Measurements from ENCODE around the gene SMIM38.

Gene SMIM38

GRCh38 chr11:69198891-69199582 lies 43.3 kb downstream of the SMIM38 start:
- ATAC-seq (ENCODE audit: low read depth): no peak
- Mint-ChIP-seq H3K27ac (no peak overlapping the region), H3K36me3 (peaks cover 6% of the 10 kb centered on the region), H3K9me3 (peaks cover 13% of the 10 kb centered on the region), H3K4me1 (peaks cover 10% of the 10 kb centered on the region), H3K27me3 (peaks cover 15% of the 10 kb centered on the region), H3K4me3 (no peak overlapping the region)
- no peak for DNase-seq (ENCODE audit: low spot score in 2 of 2)

DNA sequence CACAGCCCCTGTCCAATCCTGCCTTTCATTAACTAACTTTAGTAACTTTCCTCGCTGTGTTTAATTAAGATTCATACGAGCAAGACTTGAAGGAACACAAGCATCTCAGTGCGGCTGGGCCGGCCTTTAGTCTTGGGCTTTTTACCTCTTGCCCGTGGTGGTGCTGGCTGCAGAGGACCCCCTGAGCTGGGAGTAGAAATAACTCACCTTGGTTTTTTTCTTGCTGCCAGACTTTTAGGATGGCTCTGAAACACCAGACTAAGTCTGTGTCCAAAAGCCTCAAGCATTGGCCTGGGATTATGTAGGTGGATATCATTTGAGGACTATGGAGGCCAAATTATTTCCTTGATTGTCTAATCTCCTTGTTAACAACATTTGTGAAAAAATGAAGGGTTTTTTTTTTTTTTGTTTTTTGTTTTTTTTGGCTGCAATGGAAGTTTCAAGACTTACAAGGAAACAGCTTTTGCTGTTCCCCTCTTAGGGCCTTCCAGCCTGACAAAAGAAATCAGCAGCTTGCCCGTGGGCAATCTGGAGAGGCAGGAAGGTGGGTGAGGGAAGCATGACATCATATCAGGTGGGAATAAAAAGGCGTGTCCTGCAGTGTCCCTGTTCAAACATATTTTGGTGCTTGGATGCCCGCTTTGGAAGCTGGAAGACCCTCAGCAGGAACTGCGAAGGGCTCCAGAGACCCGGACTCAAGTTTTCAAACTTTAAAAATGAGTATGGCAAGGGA lies 44.0 kb downstream of the SMIM38 start:
- H3K27ac Mint-ChIP-seq: no peak overlapping the region
- no peak for ATAC-seq (ENCODE audit: low read depth)
- peaks cover 8% of the 10 kb centered on the region for H3K9me3 Mint-ChIP-seq
- H3K27me3 Mint-ChIP-seq: peaks cover 9% of the 10 kb centered on the region
- no peak overlapping the region for H3K4me3 Mint-ChIP-seq
- peaks cover 5% of the 10 kb centered on the region for H3K4me1 Mint-ChIP-seq
- peaks cover 2% of the 10 kb centered on the region for H3K36me3 Mint-ChIP-seq
- no peak for DNase-seq (ENCODE audit: low spot score in 2 of 2)

- no peak overlapping the region for H3K27ac Mint-ChIP-seq
- H3K9me3 Mint-ChIP-seq: peaks cover 5% of the 10 kb centered on the region
- no peak overlapping the region for H3K4me3 Mint-ChIP-seq
- ATAC-seq (ENCODE audit: low read depth): no peak
- peaks cover 4% of the 10 kb centered on the region for H3K4me1 Mint-ChIP-seq
- H3K27me3 Mint-ChIP-seq: peaks cover 6% of the 10 kb centered on the region
- no peaks in the 10 kb centered on the region for H3K36me3 Mint-ChIP-seq
- no peak for DNase-seq (ENCODE audit: low spot score in 2 of 2)
Measured at GRCh38 chr11:69200331-69201065, 44.8 kb downstream of the SMIM38 start.

GRCh38 chr11:69201066-69201365 lies 45.3 kb downstream of the SMIM38 start:
- Mint-ChIP-seq H3K4me3 (no peak overlapping the region), H3K27ac (no peak overlapping the region), H3K36me3 (no peaks in the 10 kb centered on the region), H3K9me3 (peaks cover 5% of the 10 kb centered on the region), H3K4me1 (peaks cover 4% of the 10 kb centered on the region), H3K27me3 (peaks cover 6% of the 10 kb centered on the region)
- DNase-seq (ENCODE audit: low spot score in 2 of 2) (no peak), ATAC-seq (ENCODE audit: low read depth) (no peak)

DNA sequence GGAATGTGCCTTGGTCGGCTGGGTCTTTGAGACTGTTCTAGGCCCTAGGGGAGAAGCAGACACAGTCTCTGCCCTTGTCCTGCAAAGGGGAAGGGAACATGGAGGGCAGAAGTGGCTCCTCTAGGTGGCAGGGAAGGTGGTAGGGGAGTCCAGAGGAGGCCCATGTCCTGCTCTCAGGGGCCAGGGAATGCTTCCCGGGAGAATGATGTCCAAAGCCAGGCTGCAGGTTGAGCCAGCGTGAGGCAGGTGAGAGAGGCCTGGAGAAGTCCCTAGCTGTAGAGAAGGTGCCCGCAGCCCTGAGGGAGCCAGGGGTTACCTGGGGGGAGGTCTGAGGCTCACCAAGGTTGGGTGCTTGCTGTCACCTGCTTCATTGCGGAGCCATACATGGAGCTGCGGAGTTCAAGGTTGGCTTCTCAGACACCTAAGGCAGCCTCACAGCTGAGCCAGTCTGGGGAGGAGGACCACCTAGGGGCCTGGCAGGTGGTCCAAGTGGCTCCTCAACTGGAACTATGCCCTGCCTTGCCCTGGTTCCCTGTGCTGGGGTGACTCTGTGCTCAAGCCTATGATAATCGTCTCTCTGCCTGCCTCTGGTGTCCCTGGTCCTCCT lies 46.1 kb downstream of the SMIM38 start:
- Mint-ChIP-seq H3K4me3 (no peak overlapping the region), H3K27me3 (peaks cover 6% of the 10 kb centered on the region), H3K36me3 (no peaks in the 10 kb centered on the region), H3K27ac (no peak overlapping the region), H3K9me3 (peaks cover 6% of the 10 kb centered on the region), H3K4me1 (peaks cover 4% of the 10 kb centered on the region)
- no peak for ATAC-seq (ENCODE audit: low read depth)
- no peak for DNase-seq (ENCODE audit: low spot score in 2 of 2)

DNA sequence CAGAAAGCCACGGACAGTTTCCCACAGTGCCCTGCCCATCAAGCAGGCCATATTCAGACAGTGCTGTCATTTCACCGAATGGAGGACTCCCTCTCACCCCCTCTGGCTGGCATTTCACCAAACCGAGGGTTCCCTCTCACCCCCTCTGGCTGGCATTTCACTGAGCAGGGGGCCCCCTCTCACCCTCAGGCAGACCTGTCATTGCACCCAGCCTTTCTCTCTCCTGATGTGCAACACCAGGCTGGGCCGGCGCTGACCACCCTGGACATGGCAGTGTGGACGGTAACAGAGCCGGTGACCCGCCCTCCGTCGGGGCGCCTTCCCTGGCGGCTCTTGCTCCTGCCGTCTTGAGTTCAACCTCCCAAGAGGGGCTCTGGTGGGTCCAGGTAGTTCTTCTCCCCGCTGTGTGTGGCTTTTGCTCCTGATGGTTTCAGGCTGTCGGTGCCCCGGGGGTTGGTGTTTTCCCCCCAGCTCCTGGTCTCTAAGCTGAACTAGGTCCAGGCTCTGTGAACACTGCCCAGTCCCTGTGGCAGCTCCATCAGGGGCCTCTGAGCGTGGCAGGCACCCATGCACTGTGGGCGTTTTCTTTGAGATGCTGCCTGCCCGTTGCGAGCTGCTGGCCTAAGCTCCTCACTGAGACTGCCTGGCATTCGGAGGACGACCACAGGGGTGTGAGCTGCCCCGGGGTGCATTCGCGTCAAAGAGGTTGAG lies 46.9 kb downstream of the SMIM38 start:
- no peaks in the 10 kb centered on the region for H3K36me3 Mint-ChIP-seq
- H3K4me1 Mint-ChIP-seq: peaks cover 4% of the 10 kb centered on the region
- no peak overlapping the region for H3K27ac Mint-ChIP-seq
- H3K9me3 Mint-ChIP-seq: peaks cover 8% of the 10 kb centered on the region
- no peak for DNase-seq (ENCODE audit: low spot score in 2 of 2)
- no peak for ATAC-seq (ENCODE audit: low read depth)
- H3K4me3 Mint-ChIP-seq: no peak overlapping the region
- peaks cover 6% of the 10 kb centered on the region for H3K27me3 Mint-ChIP-seq

GRCh38 chr11:69203381-69203780 lies 47.6 kb downstream of the SMIM38 start:
- peaks cover 6% of the 10 kb centered on the region for H3K27me3 Mint-ChIP-seq
- ATAC-seq (ENCODE audit: low read depth): no peak
- H3K4me1 Mint-ChIP-seq: peaks cover 4% of the 10 kb centered on the region
- peaks cover 3% of the 10 kb centered on the region for H3K36me3 Mint-ChIP-seq
- H3K9me3 Mint-ChIP-seq: peaks cover 11% of the 10 kb centered on the region
- DNase-seq (ENCODE audit: low spot score in 2 of 2): no peak
- no peak overlapping the region for H3K27ac Mint-ChIP-seq
- H3K4me3 Mint-ChIP-seq: no peak overlapping the region

DNA sequence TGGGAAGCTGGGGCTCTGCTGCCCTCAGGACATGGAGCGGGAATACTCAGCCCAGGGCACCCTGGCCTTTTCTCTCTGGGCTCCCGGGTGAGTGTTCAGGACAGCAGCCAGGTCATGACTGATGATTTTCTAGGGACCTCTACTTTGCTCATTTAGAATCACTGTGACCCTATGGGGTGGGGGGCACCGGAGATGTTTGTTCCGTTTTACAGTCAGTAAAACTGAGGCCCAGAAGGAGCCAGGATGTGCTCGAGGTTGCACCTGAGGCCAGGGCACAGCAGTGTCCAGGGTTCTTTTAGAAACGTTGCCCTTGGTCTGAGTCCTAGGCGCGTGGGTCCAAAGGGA lies 48.1 kb downstream of the SMIM38 start:
- Mint-ChIP-seq H3K4me3 (no peak overlapping the region), H3K4me1 (peaks cover 3% of the 10 kb centered on the region), H3K9me3 (peaks cover 9% of the 10 kb centered on the region), H3K27me3 (peaks cover 3% of the 10 kb centered on the region), H3K27ac (no peak overlapping the region), H3K36me3 (peaks cover 3% of the 10 kb centered on the region)
- DNase-seq (ENCODE audit: low spot score in 2 of 2) (no peak), ATAC-seq (ENCODE audit: low read depth) (no peak)

- no peak for DNase-seq (ENCODE audit: low spot score in 2 of 2)
- no peaks in the 10 kb centered on the region for H3K4me1 Mint-ChIP-seq
- no peak overlapping the region for H3K4me3 Mint-ChIP-seq
- peaks cover 3% of the 10 kb centered on the region for H3K36me3 Mint-ChIP-seq
- ATAC-seq (ENCODE audit: low read depth): no peak
- peaks cover 6% of the 10 kb centered on the region for H3K9me3 Mint-ChIP-seq
- no peak overlapping the region for H3K27ac Mint-ChIP-seq
- no peaks in the 10 kb centered on the region for H3K27me3 Mint-ChIP-seq
Measured at GRCh38 chr11:69204246-69204940, 48.7 kb downstream of the SMIM38 start.

GRCh38 chr11:69204941-69205742 lies 49.4 kb downstream of the SMIM38 start:
- ATAC-seq (ENCODE audit: low read depth): no peak
- H3K4me1 Mint-ChIP-seq: peaks cover 3% of the 10 kb centered on the region
- peaks cover 3% of the 10 kb centered on the region for H3K27me3 Mint-ChIP-seq
- H3K9me3 Mint-ChIP-seq: peaks cover 6% of the 10 kb centered on the region
- H3K27ac Mint-ChIP-seq: no peak overlapping the region
- DNase-seq (ENCODE audit: low spot score in 2 of 2): no peak
- H3K4me3 Mint-ChIP-seq: no peak overlapping the region
- peaks cover 4% of the 10 kb centered on the region for H3K36me3 Mint-ChIP-seq
